ENCODE data around the gene L3MBTL2.

Gene L3MBTL2

GRCh38 chr22:41171996-41172395 lies 33.1 kb upstream of the L3MBTL2 start:
- no peaks in the 10 kb centered on the region for H4K20me1 ChIP-seq (ENCODE audit: low read depth, low read length)
- H3K4me3 ChIP-seq (ENCODE audit: insufficient read depth, low read length, poor library complexity, severe bottlenecking) = no peak overlapping the region
- no peak overlapping the region for H3K4me2 ChIP-seq (ENCODE audit: low read depth, low read length, poor library complexity, severe bottlenecking)
- no peak overlapping the region for H3K9ac ChIP-seq (ENCODE audit: low read length)
- no peaks in the 10 kb centered on the region for H3K79me2 ChIP-seq (ENCODE audit: insufficient read depth, low read length)
- no peak overlapping the region for H2AFZ ChIP-seq (ENCODE audit: low read depth, low read length, severe bottlenecking)
- H3K9me2 ChIP-seq (replicated peaks; ENCODE audit: insufficient read depth, low read length) = no peaks in the 10 kb centered on the region
- TF ChIP-seq, protein P1, sequence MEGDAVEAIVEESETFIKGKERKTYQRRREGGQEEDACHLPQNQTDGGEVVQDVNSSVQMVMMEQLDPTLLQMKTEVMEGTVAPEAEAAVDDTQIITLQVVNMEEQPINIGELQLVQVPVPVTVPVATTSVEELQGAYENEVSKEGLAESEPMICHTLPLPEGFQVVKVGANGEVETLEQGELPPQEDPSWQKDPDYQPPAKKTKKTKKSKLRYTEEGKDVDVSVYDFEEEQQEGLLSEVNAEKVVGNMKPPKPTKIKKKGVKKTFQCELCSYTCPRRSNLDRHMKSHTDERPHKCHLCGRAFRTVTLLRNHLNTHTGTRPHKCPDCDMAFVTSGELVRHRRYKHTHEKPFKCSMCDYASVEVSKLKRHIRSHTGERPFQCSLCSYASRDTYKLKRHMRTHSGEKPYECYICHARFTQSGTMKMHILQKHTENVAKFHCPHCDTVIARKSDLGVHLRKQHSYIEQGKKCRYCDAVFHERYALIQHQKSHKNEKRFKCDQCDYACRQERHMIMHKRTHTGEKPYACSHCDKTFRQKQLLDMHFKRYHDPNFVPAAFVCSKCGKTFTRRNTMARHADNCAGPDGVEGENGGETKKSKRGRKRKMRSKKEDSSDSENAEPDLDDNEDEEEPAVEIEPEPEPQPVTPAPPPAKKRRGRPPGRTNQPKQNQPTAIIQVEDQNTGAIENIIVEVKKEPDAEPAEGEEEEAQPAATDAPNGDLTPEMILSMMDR (IDR thresholded peaks at IDR 0.05; ENCODE audit: insufficient read depth, low read length, poor library complexity, severe bottlenecking) = no peak
- TF ChIP-seq EZH2phosphoT487 (conservative IDR thresholded peaks at IDR 0.05; ENCODE audit: low read length) = no peak
- no peaks in the 10 kb centered on the region for H3F3A ChIP-seq (ENCODE audit: insufficient read depth)
- peaks cover 64% of the 10 kb centered on the region for H3K36me3 ChIP-seq (ENCODE audit: low read length)
- no peak overlapping the region for H3K27ac ChIP-seq (ENCODE audit: low read depth, low read length)
- no peaks in the 10 kb centered on the region for H3K9me3 ChIP-seq (ENCODE audit: insufficient read depth, low read length)
- H3K27me3 ChIP-seq (ENCODE audit: low read length) = no peaks in the 10 kb centered on the region

DNA sequence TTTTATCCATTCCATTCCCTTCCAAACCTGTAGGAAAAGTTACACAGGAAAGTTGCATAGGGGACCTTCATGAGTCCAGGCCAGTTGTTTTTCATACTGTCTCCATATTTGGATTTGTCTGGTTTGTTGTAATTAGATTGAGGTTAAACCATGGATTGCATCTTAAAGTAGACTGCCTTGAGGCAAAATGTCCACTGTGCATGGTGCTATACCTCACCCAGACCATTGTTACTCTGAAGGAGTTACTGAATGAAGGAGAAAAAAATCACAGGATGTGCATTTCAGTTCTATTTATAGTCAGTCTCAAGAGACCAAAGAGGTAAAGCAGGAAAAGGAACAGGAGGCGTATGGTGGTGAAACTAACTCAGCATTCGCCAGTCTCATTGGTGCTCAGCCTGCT lies 29.6 kb upstream of the L3MBTL2 start:
- TF ChIP-seq, protein P1 (IDR thresholded peaks at IDR 0.05; ENCODE audit: insufficient read depth, low read length, poor library complexity, severe bottlenecking) = no peak
- no peak for TF ChIP-seq EZH2phosphoT487 (conservative IDR thresholded peaks at IDR 0.05; ENCODE audit: low read length)
- no peak overlapping the region for H3K4me3 ChIP-seq (ENCODE audit: insufficient read depth, low read length, poor library complexity, severe bottlenecking)
- no peaks in the 10 kb centered on the region for H3K79me2 ChIP-seq (ENCODE audit: insufficient read depth, low read length)
- H3K9me3 ChIP-seq (ENCODE audit: insufficient read depth, low read length) = no peaks in the 10 kb centered on the region
- no peaks in the 10 kb centered on the region for H4K20me1 ChIP-seq (ENCODE audit: low read depth, low read length)
- no peaks in the 10 kb centered on the region for H3K9me2 ChIP-seq (replicated peaks; ENCODE audit: insufficient read depth, low read length)
- H3K27me3 ChIP-seq (ENCODE audit: low read length) = no peaks in the 10 kb centered on the region
- H3K4me2 ChIP-seq (ENCODE audit: low read depth, low read length, poor library complexity, severe bottlenecking) = no peak overlapping the region
- H3F3A ChIP-seq (ENCODE audit: insufficient read depth) = peaks cover 18% of the 10 kb centered on the region; the same call in 1 of the 2 replicates
- no peak overlapping the region for H3K27ac ChIP-seq (ENCODE audit: low read depth, low read length)
- peaks cover 42% of the 10 kb centered on the region for H3K36me3 ChIP-seq (ENCODE audit: low read length)
- H2AFZ ChIP-seq (ENCODE audit: low read depth, low read length, severe bottlenecking) = no peak overlapping the region
- H3K9ac ChIP-seq (ENCODE audit: low read length) = no peak overlapping the region

GRCh38 chr22:41177040-41177621 lies 28.0 kb upstream of the L3MBTL2 start:
- no peak overlapping the region for H3K4me2 ChIP-seq (ENCODE audit: low read depth, low read length, poor library complexity, severe bottlenecking)
- H2AFZ ChIP-seq (ENCODE audit: low read depth, low read length, severe bottlenecking) = no peak overlapping the region
- no peaks in the 10 kb centered on the region for H3K27me3 ChIP-seq (ENCODE audit: low read length)
- no peak overlapping the region for H3K9ac ChIP-seq (ENCODE audit: low read length)
- H3K79me2 ChIP-seq (ENCODE audit: insufficient read depth, low read length) = no peaks in the 10 kb centered on the region
- no peak overlapping the region for H3K27ac ChIP-seq (ENCODE audit: low read depth, low read length)
- no peak overlapping the region for H3K4me3 ChIP-seq (ENCODE audit: insufficient read depth, low read length, poor library complexity, severe bottlenecking)
- peaks cover 38% of the 10 kb centered on the region for H3K36me3 ChIP-seq (ENCODE audit: low read length)
- H3F3A ChIP-seq (ENCODE audit: insufficient read depth) = peaks cover 22% of the 10 kb centered on the region; the same call in 1 of the 2 replicates
- H3K9me2 ChIP-seq (replicated peaks; ENCODE audit: insufficient read depth, low read length) = no peaks in the 10 kb centered on the region
- H4K20me1 ChIP-seq (ENCODE audit: low read depth, low read length) = no peaks in the 10 kb centered on the region
- no peaks in the 10 kb centered on the region for H3K9me3 ChIP-seq (ENCODE audit: insufficient read depth, low read length)
- TF ChIP-seq EZH2phosphoT487 (conservative IDR thresholded peaks at IDR 0.05; ENCODE audit: low read length) = no peak
- TF ChIP-seq, protein P1 (IDR thresholded peaks at IDR 0.05; ENCODE audit: insufficient read depth, low read length, poor library complexity, severe bottlenecking) = no peak
